ENCODE measurements around the gene SDSL. TPM values are rescaled to one million over a fixed set of nuclear protein-coding genes. Genes with fewer than 3 reads are reported as not detected.

Gene SDSL
- total RNA-seq, 1 experiment from 2014 or later: 0.46 TPM

DNA sequence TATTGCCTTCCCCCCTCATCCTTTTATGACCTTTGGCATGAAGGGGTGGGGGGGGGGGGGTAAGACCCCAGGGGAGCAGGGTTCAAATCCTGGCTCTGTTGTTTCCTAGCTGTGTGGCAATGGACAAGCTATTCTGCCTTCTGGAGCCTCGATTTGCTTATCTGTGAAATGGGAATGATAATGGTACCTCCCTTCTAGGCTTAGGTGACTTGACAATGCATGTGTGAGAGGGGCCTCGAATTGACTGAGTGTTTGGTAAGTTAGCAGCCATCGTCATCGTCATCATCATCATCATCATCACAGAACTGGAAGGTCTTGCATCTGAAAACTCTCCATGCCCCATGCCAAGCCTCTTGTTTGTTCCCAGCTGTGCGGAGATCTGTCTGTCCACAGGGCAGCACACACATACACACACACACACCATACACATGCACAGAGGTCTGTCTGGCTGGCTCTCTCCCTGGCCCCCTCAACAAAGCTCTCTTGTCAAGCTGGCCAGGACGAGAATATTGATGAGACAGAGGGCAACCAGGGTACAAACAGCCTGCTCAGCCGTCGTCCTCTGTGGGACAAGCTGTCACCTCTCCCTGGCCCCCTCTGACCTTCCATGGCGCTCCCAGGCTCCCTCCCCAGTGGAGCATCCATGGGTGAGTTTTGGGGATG is 12.6 kb upstream of the SDSL start:
- no peak overlapping the region for H3K27ac ChIP-seq (ENCODE audit: insufficient read length, low read depth, low read length)
- H3K36me3 Mint-ChIP-seq (ENCODE audit: insufficient read depth in 1 of 3, low read depth in 3 of 3): no peaks in the 10 kb centered on the region
- no peaks in the 10 kb centered on the region for H3K9me3 ChIP-seq (ENCODE audit: control insufficient read depth, low read depth, low read length)
- no peaks in the 10 kb centered on the region; a peak in 2 of 5 replicates for H3K9me3 Mint-ChIP-seq
- no peak overlapping the region for H4K91ac ChIP-seq (ENCODE audit: insufficient read length, low read depth, low read length)
- TF ChIP-seq, protein P1, sequence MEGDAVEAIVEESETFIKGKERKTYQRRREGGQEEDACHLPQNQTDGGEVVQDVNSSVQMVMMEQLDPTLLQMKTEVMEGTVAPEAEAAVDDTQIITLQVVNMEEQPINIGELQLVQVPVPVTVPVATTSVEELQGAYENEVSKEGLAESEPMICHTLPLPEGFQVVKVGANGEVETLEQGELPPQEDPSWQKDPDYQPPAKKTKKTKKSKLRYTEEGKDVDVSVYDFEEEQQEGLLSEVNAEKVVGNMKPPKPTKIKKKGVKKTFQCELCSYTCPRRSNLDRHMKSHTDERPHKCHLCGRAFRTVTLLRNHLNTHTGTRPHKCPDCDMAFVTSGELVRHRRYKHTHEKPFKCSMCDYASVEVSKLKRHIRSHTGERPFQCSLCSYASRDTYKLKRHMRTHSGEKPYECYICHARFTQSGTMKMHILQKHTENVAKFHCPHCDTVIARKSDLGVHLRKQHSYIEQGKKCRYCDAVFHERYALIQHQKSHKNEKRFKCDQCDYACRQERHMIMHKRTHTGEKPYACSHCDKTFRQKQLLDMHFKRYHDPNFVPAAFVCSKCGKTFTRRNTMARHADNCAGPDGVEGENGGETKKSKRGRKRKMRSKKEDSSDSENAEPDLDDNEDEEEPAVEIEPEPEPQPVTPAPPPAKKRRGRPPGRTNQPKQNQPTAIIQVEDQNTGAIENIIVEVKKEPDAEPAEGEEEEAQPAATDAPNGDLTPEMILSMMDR (conservative IDR thresholded peaks at IDR 0.05): no peak
- H3K4me3 Mint-ChIP-seq: no peak overlapping the region
- H2BK5ac ChIP-seq (ENCODE audit: insufficient read length, low read length): no peak overlapping the region
- H2AFZ ChIP-seq (ENCODE audit: low read length): no peak overlapping the region
- no peak overlapping the region for H3K9ac ChIP-seq (ENCODE audit: extremely low read depth, insufficient read length, low read length)
- H3K18ac ChIP-seq (ENCODE audit: insufficient read length, low read depth, low read length): no peak overlapping the region
- peaks cover 12 to 20% of the 10 kb centered on the region in 2 experiments for H3K4me1 Mint-ChIP-seq
- no CpG with 5 or more reads among the region's 9 CpGs for WGBS (ENCODE audit: extremely low coverage, insufficient read length, low lambda C conversion rate)
- H3K4me2 ChIP-seq (ENCODE audit: insufficient read depth, insufficient read length, low read length): no peak overlapping the region
- no peak overlapping the region for H3K4ac ChIP-seq (ENCODE audit: low read depth, low read length)
- no peak overlapping the region for H2BK120ac ChIP-seq (ENCODE audit: low read depth, low read length, poor library complexity, severe bottlenecking)
- no peak overlapping the region for H3K23ac ChIP-seq (ENCODE audit: insufficient read length, low read depth, low read length)
- no peak overlapping the region for H2BK20ac ChIP-seq (ENCODE audit: low read depth, low read length, poor library complexity, severe bottlenecking)
- no peaks in the 10 kb centered on the region for H3K79me2 ChIP-seq (ENCODE audit: insufficient read depth, low read length)
- H3K79me1 ChIP-seq (ENCODE audit: insufficient read depth, low read depth, low read length, poor library complexity, severe bottlenecking): no peaks in the 10 kb centered on the region
- H4K20me1 ChIP-seq (ENCODE audit: control insufficient read depth, insufficient read depth, insufficient read length): no peaks in the 10 kb centered on the region
- H2AK5ac ChIP-seq (ENCODE audit: insufficient read length, low read length): no peak overlapping the region
- no peak overlapping the region for H4K5ac ChIP-seq (ENCODE audit: insufficient read length, low read depth, low read length)
- no peak overlapping the region for H3K27ac Mint-ChIP-seq
- peaks cover 4% of the 10 kb centered on the region; the same call in 1 of the 2 replicates for H3K27me3 Mint-ChIP-seq (ENCODE audit: low read depth)
- H3K23me2 ChIP-seq (ENCODE audit: insufficient read length, low read depth, low read length, poor library complexity, severe bottlenecking): no peaks in the 10 kb centered on the region
- no peak overlapping the region for H2BK15ac ChIP-seq (ENCODE audit: low read depth, low read length)
- no peaks in the 10 kb centered on the region for H3K27me3 ChIP-seq (ENCODE audit: insufficient read depth, low read length)
- H3T11ph ChIP-seq (ENCODE audit: low read length): no peak overlapping the region
- no peak overlapping the region for H3K56ac ChIP-seq (ENCODE audit: insufficient read length, low read depth, low read length)
- H4K8ac ChIP-seq (replicated peaks; ENCODE audit: insufficient read length, low read depth, low read length): no peak overlapping the region
- H3K4me1 ChIP-seq (ENCODE audit: insufficient read depth, low read length): no peaks in the 10 kb centered on the region
- H2BK12ac ChIP-seq (ENCODE audit: insufficient read length, low read depth, low read length): no peak overlapping the region
- no peak overlapping the region for H3K14ac ChIP-seq (ENCODE audit: insufficient read depth, low read length)
- DNase-seq: no peak
